Measurements from ENCODE around the gene YTHDF1. TPM values are rescaled to one million over a fixed set of nuclear protein-coding genes. Genes with fewer than 3 reads are reported as not detected.
A peak's percentile ranks its signal among the peaks of the same experiment; 100 is the strongest.

YTHDF1 gene
- total RNA-seq, 1 experiment from 2014 or later, result 93.4 TPM

DNA sequence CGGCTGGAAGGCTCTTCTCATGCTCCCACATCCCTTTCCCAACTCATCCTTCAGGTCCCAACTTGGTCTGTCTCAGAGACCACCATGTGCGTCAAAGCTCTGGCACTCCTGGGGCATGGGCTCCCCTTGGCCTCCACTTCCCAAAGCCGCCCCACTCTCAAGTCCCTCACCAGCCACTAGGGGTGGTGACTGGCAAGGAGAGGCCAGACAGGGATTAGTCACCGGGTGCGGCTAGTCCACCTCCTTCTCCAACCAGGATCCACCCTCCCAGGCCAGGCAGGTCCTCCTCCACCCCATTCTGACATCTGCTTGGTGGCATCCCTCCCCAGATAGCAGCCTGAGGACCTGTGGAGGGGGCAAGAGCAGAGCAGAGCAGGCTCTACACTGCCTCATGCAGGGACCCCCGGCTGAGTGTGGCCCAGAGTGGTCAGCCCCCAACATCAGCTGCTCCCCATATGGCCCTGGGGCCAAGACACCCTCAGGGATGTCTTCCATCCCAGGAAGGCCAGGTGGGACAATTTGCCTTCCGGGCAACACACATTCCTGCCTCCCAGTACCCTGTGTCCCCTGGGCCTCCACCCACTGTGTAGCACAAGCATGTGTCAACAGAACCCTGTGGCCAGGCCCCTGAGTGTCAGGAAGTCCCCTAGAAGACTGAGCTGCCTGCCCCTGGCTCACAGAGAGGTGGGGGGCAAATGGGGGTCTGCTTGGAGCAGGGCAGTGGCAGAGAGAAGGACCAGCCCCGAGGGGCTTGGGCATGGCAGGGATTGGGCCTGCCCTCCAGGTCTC lies 29.2 kb downstream of the YTHDF1 start:
- intact Hi-C loops (cut with micrococcal nuclease; ENCODE audit: unreplicated experiment), result no loop called here
- BruUV-seq (replicated peaks), result no TSS peak
- no peak overlapping the region for H3K27ac Mint-ChIP-seq (ENCODE audit: unreplicated experiment)
- H3K36me3 Mint-ChIP-seq (ENCODE audit: insufficient read depth, unreplicated experiment), result peaks cover 8% of the 10 kb centered on the region
- DNase-seq, result peak; percentile 70
- H3K9me3 Mint-ChIP-seq (ENCODE audit: low read depth, unreplicated experiment), result no peaks in the 10 kb centered on the region
- peaks cover 9% of the 10 kb centered on the region for H3K4me1 Mint-ChIP-seq (ENCODE audit: low read depth, unreplicated experiment)
- CTCF ChIA-PET, result no interaction called here
- no peak overlapping the region for H3K4me3 Mint-ChIP-seq (ENCODE audit: low read depth, unreplicated experiment)
- TF ChIP-seq, protein P1, sequence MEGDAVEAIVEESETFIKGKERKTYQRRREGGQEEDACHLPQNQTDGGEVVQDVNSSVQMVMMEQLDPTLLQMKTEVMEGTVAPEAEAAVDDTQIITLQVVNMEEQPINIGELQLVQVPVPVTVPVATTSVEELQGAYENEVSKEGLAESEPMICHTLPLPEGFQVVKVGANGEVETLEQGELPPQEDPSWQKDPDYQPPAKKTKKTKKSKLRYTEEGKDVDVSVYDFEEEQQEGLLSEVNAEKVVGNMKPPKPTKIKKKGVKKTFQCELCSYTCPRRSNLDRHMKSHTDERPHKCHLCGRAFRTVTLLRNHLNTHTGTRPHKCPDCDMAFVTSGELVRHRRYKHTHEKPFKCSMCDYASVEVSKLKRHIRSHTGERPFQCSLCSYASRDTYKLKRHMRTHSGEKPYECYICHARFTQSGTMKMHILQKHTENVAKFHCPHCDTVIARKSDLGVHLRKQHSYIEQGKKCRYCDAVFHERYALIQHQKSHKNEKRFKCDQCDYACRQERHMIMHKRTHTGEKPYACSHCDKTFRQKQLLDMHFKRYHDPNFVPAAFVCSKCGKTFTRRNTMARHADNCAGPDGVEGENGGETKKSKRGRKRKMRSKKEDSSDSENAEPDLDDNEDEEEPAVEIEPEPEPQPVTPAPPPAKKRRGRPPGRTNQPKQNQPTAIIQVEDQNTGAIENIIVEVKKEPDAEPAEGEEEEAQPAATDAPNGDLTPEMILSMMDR (IDR thresholded peaks at IDR 0.05; ENCODE audit: unreplicated experiment), result peak; percentile 22
- H3K27me3 Mint-ChIP-seq (ENCODE audit: unreplicated experiment), result peaks cover 51% of the 10 kb centered on the region

DNA sequence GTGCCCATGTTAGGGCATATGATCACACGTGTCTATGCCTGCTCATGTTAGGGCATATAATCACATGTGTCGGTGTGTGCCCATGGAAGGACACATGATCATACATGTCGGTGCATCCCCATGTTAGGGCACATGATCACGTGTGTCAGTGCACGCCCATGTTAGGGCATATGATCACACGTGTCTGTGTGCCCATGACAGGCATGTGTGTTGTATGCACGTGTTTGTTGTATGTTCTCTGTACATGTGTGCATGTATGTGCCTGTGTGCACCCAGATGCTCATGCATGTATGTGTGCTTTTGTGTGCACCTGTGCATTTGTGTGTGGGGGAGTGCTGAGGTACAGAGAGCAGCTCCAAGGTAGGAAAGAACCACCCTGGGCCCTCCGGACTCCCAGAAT lies 29.8 kb downstream of the YTHDF1 start:
- Mint-ChIP-seq H3K9me3 (ENCODE audit: low read depth, unreplicated experiment) (no peaks in the 10 kb centered on the region), H3K4me1 (ENCODE audit: low read depth, unreplicated experiment) (peaks cover 2% of the 10 kb centered on the region), H3K36me3 (ENCODE audit: insufficient read depth, unreplicated experiment) (peaks cover 1% of the 10 kb centered on the region), H3K27me3 (ENCODE audit: unreplicated experiment) (peaks cover 58% of the 10 kb centered on the region), H3K27ac (ENCODE audit: unreplicated experiment) (no peak overlapping the region), H3K4me3 (ENCODE audit: low read depth, unreplicated experiment) (no peak overlapping the region)
- TF ChIP-seq, protein P1 (IDR thresholded peaks at IDR 0.05; ENCODE audit: unreplicated experiment), result no peak
- CTCF ChIA-PET, result no interaction called here
- no peak for DNase-seq
- intact Hi-C loops (cut with micrococcal nuclease; ENCODE audit: unreplicated experiment), result no loop called here
- no TSS peak for BruUV-seq (replicated peaks)

DNA sequence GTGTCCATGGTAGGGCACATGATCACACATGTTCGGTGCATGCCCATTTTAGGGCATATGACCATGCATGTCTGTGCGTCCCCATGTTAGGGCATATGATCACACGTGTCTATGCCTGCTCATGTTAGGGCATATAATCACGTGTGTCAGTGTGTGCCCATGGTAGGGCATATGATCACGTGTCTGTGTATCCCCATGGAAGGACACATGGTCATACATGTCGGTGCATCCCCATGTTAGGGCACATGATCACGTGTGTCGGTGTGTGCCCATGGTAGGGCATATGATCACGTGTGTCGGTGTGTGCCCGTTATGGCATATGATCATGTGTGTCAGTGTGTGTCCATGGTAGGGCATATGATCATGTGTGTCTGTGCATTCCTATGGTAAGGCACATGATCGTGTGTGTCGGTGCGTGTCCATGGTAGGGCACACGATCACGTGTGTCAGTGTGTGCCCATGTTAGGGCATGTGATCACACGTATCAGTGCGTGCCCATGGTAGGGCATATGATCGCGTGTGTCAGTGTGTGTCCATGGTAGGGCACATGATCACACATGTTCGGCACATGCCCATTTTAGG lies 30.6 kb downstream of the YTHDF1 start:
- CTCF ChIA-PET, result no interaction called here
- H3K9me3 Mint-ChIP-seq (ENCODE audit: low read depth, unreplicated experiment), result no peaks in the 10 kb centered on the region
- H3K4me1 Mint-ChIP-seq (ENCODE audit: low read depth, unreplicated experiment), result no peaks in the 10 kb centered on the region
- DNase-seq, result no peak
- H3K36me3 Mint-ChIP-seq (ENCODE audit: insufficient read depth, unreplicated experiment), result no peaks in the 10 kb centered on the region
- TF ChIP-seq, protein P1 (IDR thresholded peaks at IDR 0.05; ENCODE audit: unreplicated experiment), result no peak
- intact Hi-C loops (cut with micrococcal nuclease; ENCODE audit: unreplicated experiment), result no loop called here
- H3K4me3 Mint-ChIP-seq (ENCODE audit: low read depth, unreplicated experiment), result no peak overlapping the region
- H3K27me3 Mint-ChIP-seq (ENCODE audit: unreplicated experiment), result peaks cover 65% of the 10 kb centered on the region
- BruUV-seq (replicated peaks), result no TSS peak
- no peak overlapping the region for H3K27ac Mint-ChIP-seq (ENCODE audit: unreplicated experiment)

DNA sequence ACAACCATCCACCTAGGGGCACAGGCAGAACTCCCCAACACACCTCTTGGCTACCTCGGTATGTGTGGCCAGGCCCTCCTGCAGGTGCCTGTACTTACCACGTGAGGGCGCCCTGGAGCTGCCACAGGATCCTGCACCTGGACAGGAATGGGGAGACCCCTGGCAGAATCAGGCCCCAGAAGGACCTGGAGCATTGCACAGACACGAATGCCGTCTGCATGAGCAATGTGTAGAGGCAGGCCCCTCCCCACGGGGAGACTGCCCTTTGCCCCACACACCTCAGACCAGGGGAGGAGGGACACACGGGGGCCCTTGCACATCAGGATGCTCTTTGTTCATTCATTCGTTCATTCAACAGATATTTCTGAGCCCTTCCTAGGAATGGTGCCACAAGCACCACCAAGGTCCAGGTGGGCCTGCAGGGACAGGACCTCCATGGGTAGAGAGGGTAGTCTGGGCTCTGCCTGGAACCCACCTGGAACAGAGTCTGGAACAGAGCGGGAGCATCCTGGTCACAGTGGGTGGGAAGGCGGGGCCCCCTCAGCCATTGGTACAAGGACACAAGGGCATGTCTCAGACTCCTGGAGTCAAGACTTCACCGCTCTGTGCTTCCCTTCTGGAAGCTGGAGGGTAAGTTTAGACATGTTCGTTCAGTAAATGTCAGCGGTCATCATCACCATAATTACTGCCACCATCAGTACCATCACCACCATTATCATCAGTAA lies 32.3 kb downstream of the YTHDF1 start:
- DNase-seq, result peak; percentile 78
- CTCF ChIA-PET, result interaction anchor here (0.6 to 1.9 kb wide), 4 partner anchors 15 to 259 kb away, joined by 4 to 9 read pairs (median 5); partner anchors contain the start of gene YTHDF1
- no peak overlapping the region for H3K27ac Mint-ChIP-seq (ENCODE audit: unreplicated experiment)
- BruUV-seq (replicated peaks), result no TSS peak
- H3K9me3 Mint-ChIP-seq (ENCODE audit: low read depth, unreplicated experiment), result no peaks in the 10 kb centered on the region
- peaks cover 5% of the 10 kb centered on the region for H3K36me3 Mint-ChIP-seq (ENCODE audit: insufficient read depth, unreplicated experiment)
- intact Hi-C loops (cut with micrococcal nuclease; ENCODE audit: unreplicated experiment), result loop anchor here (5.0 kb wide), 1 partner anchor 69 kb away; the partner anchor contains the start of gene NKAIN4
- no peak overlapping the region for H3K4me3 Mint-ChIP-seq (ENCODE audit: low read depth, unreplicated experiment)
- no peaks in the 10 kb centered on the region for H3K4me1 Mint-ChIP-seq (ENCODE audit: low read depth, unreplicated experiment)
- TF ChIP-seq, protein P1 (IDR thresholded peaks at IDR 0.05; ENCODE audit: unreplicated experiment), result peak; percentile 93
- H3K27me3 Mint-ChIP-seq (ENCODE audit: unreplicated experiment), result peaks cover 66% of the 10 kb centered on the region
